GM18870 (cell line): Measurements from ENCODE around the gene NAA10.

Experiments
- ATAC-seq: cut with Tn5 transposase; IDR thresholded peaks from one replicate; pipeline ENCODE4 v1.9.1; 2021; ENCODE audit warnings: moderate library complexity; ENCODE audit not compliant: unreplicated experiment

The NAA10 gene

GRCh38 chrX:153885208-153885787, 49.5 kb downstream of the NAA10 start:
- ATAC-seq: no peak

DNA sequence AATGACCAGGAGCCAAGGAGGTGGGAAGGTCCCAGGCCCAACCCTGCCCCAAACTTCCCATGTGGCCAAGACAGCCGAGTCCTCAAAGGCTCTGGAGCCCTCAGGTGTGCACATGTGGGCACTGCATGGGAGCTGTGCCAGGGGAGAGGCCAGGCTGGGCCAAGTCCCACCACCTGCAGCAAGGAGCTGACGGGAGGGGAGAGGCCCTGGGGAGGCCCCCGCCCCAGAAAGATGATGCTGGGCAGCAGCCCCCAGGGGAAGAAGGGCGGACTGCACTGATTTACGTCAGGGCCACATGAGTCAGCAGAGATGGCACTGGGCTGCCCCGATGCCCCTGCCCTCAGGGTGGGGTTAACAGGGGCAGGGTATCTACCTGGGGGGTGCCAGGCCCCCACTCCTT, 50.2 kb downstream of the NAA10 start:
- no peak for ATAC-seq

DNA sequence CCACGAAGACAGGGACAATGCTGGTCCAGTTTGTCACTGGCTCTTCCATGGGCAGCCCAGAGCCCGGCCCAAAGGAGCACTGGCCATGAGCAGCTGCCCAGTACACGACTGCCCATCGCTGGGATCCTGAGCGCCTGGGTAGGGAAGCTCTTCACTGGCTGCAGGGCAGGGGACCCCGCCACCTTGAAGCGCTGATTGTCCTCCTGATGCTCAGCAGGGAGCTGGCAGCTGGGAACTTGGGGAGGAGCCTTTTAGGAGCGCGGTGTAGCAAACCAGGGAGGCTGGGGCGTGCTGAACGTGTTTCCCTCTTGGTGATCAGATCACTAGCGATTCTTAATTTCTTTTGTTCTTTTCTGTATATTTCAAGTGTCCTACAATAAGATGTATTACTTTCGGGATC, 50.7 kb downstream of the NAA10 start:
- ATAC-seq: no peak

DNA sequence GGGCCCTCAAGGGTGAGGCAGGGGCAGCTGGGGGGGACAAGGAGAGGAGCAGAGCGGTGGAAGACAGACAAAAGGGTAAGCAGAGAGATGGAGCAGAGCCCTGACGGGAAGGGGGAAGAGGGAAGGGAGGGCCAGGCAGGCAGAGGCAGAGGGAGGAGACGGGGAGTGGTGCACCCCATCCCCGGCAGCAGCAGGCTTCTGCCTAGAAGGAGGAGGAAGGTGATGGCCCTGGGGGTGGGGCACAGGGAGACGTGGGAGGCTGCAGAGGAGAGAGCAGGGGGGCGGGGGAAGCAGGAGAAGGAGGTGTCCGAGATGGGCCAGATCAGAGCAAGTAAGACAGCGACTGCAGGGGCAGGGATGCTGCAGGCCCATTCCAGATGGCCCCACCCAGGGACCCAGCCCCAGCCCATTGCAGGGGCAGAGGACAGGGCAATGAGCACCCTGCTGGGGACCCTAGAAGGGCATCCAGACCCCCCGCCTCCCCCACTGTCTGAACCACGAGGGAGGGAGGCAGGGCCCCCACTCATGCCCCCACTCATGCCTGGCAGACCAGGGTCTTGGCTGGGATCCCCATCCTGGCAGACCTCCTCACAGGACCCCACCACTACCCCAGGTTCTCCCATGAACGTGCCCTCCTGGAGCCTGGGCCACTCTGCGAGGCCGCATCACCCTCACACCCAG, 51.5 kb downstream of the NAA10 start:
- ATAC-seq: no peak

DNA sequence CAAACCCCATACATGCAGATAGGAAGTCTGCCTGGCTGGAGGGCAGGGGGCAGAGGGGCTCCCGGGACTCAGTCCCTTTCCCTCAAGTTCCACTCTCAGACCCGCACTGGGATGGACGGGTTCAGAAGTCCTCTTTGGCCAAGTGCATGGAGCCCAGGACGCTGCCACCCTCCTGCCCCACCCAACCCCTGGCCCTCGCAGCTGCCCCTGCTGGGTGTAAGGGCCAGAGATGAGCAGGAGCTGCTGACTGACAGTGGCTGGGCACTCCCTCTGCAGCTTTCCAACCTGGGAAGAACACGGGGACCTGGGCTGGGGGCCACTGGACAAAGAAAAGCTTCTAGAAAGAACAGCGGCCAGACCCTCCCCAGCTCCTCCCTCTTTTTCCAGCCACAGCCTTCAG, 52.3 kb downstream of the NAA10 start:
- ATAC-seq: no peak

GRCh38 chrX:153882086-153882498, 52.7 kb downstream of the NAA10 start:
- no peak for ATAC-seq

DNA sequence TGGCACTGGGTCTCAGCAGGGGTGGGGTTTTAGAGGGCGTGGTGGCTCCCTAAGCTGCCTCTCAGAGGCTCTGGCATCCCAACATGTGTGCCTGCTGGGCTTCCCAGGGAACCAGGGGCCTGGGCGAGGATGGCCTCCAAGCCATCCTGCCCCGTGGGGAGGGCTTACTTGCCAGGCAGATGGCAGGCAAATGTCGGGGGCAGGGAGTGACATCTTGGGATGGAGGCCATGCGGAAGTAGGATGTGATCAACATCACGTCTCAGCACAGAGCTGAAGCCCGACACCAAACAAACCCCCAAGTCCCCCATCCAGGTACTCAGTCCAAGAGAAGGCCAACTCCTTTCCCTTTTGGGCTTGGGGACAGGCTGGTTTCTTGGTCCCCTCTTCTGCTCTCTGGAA, 53.6 kb downstream of the NAA10 start:
- no peak for ATAC-seq

DNA sequence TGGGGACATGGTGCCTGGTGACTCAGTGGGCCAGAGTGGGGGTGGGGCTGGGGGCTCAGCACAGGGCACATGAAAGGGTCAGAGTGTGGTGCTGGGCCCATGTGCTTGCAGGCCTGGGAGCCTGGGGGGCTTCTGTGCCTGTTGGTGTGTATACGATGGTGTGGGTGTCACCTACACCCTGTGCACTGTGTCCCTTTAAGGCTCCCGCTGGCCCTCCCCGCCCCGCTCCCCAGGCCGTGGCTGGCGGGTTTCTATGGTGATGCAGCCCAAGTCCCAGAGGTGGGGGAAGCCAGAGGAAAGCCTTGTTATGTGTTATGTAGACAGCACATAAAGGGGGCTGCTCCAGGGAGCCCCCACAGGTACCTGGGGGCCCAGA, 54.4 kb downstream of the NAA10 start:
- no peak for ATAC-seq

DNA sequence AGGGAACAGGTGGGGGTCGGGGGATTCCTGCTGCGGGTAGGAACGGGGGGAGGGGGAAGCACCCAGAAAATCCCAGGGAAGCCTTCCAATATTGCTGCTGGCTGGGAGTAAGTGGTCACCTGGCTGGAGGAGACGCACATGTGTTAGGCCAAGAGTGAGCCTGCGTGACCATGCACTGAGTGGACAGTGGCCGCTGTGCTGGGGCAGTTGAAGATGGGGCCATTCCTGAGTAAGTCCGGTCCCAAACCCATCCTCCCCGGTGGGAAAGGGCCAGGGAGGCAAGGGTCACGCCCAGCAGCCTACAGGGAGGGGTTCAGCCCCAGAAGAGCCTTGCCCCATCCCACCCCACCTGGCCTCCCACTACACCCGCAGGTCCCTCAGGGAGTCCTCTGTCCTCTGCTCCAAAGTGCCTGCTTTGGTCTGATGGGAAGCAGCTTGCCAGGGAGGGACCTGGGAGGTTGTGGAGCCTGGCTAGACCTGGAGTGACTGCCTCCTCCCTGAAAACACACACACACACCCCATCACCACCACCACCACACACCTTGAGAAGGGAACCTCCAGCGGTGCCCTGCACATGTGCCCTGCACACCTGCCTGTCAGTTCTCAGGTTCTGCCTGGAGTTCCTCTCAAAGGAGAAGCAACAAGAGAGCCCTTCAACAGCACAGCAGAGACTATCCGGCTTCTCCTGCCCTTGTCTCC, 54.9 kb downstream of the NAA10 start:
- ATAC-seq: no peak
